Type B pancreatic cell (in vitro differentiated cells): ENCODE results near the gene CDH18. TPM values are rescaled to one million over a fixed set of nuclear protein-coding genes. Genes with fewer than 3 reads are reported as not detected.

Experiments
- DNase-seq: peaks from one replicate; pipeline ENCODE4 v3.0.0; 2021; ENCODE audit warnings: mixed read lengths; ENCODE audit not compliant: unreplicated experiment; ENCODE audit errors: extremely low spot score
- H3K27ac Mint-ChIP-seq: 2 replicates; pipeline ENCODE4 v1.8.0; 2021; ENCODE audit warnings: mild to moderate bottlenecking, mixed read lengths
- H3K27me3 Mint-ChIP-seq: 2 replicates; pipeline ENCODE4 v1.8.0; 2021; ENCODE audit warnings: mixed read lengths
- H3K36me3 Mint-ChIP-seq: 2 replicates; pipeline ENCODE4 v1.8.0; 2021; ENCODE audit warnings: mixed read lengths
- H3K4me1 Mint-ChIP-seq: one replicate; pipeline ENCODE4 v1.8.0; 2021; ENCODE audit warnings: mixed read lengths; ENCODE audit not compliant: unreplicated experiment
- H3K4me3 Mint-ChIP-seq: 2 replicates; pipeline ENCODE4 v1.8.0; 2021; ENCODE audit warnings: mild to moderate bottlenecking, mixed read lengths
- H3K9me3 Mint-ChIP-seq: 2 replicates; pipeline ENCODE4 v1.8.0; 2021; ENCODE audit warnings: mixed read lengths
- total RNA-seq: library from RNA; stranded (reverse); gene quantifications from 2 replicates; pipeline ENCODE4 v1.2.1, GENCODE V29; 2021; ENCODE audit warnings: low replicate concordance
- TF ChIP-seq, protein P1 (sequence below): fragments of 200-600 bp; sonication (generic); conservative IDR thresholded peaks from 2 replicates; pipeline ENCODE4 v1.5.0; 2021; ENCODE audit warnings: antibody characterized with exemption, mild to moderate bottlenecking

CDH18 gene
- total RNA-seq, 1 donor from 2014 or later = 20.2 TPM

DNA sequence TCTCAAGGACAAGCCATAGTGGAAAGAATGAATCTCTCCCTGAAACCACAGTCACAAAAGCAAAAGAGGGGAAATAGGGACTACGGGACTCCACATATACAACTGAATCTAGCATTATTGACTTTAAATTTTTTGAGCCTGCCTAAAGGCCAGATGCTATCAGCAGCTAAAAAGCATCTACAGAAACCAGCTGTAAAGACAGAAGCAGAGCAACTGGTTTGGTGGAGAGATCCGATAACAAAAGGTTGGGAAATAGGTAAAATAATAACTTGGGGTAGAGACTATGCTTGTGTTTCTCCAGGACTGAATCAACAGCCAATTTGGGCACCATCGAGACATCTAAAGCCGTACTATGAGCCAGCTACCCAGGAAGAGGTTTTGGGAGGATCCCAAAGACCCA lies 281.2 kb downstream of the CDH18 start:
- no peaks in the 10 kb centered on the region for H3K4me1 Mint-ChIP-seq

DNA sequence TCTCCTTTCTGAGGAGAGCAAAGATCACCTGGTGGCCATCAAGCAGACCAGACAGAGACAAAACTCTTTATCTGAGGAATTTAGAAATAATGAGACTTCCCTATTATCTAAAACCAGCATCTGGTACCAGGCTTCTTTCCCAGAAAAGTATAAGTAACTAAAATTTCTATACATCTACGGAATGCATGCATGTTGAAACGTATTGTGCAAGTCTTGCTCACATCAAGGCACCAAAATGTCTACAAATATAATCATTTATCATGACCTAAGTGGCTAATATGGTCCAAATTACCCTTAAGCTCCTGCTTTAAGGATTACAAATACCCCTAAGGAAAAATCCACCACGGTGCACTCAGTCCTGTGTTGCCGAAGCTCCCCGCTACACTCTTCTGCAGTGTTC lies 286.3 kb downstream of the CDH18 start:
- TF ChIP-seq, protein P1, sequence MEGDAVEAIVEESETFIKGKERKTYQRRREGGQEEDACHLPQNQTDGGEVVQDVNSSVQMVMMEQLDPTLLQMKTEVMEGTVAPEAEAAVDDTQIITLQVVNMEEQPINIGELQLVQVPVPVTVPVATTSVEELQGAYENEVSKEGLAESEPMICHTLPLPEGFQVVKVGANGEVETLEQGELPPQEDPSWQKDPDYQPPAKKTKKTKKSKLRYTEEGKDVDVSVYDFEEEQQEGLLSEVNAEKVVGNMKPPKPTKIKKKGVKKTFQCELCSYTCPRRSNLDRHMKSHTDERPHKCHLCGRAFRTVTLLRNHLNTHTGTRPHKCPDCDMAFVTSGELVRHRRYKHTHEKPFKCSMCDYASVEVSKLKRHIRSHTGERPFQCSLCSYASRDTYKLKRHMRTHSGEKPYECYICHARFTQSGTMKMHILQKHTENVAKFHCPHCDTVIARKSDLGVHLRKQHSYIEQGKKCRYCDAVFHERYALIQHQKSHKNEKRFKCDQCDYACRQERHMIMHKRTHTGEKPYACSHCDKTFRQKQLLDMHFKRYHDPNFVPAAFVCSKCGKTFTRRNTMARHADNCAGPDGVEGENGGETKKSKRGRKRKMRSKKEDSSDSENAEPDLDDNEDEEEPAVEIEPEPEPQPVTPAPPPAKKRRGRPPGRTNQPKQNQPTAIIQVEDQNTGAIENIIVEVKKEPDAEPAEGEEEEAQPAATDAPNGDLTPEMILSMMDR = no peak
- Mint-ChIP-seq H3K4me3 (no peak overlapping the region), H3K27me3 (no peaks in the 10 kb centered on the region), H3K36me3 (no peaks in the 10 kb centered on the region), H3K9me3 (no peaks in the 10 kb centered on the region), H3K27ac (no peak overlapping the region), H3K4me1 (no peaks in the 10 kb centered on the region)
- DNase-seq = no peak

More for the DNA sequence above, 281.2 kb downstream of the CDH18 start:
- Mint-ChIP-seq H3K9me3 (no peaks in the 10 kb centered on the region), H3K36me3 (no peaks in the 10 kb centered on the region), H3K4me3 (no peak overlapping the region), H3K27me3 (no peaks in the 10 kb centered on the region), H3K27ac (no peak overlapping the region)
- TF ChIP-seq, protein P1 = no peak
- DNase-seq = no peak

DNA sequence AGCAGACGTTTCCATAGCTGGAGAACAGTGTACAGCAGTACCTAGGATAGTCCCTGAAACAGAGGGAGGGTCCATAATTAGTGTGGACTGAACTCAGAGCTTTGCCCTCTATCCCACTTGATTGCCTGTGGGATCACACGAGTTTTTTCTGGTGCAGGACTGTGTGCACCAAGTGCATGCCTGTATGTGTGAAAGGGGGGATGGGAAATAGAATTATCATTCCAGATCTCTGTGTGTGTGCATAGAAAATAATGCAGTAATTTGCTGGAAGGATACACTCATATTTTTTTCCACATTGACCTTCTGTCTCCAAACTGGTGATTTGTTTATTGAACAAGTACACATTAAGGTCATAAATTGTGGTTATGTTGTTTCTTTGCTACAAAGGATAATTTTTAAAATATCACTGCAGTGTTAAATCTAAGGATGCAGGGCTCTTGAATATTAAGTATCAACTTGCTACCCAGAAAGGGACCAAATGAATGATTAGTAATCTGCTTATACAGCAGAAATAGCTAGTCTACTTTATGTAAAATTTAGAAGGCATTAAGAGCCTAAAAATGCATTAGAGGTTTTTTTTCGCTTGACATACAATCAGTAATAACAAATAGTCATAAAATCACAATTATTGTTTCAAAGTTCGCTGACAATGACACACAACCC lies 292.9 kb downstream of the CDH18 start:
- H3K4me3 Mint-ChIP-seq = no peak overlapping the region
- H3K27me3 Mint-ChIP-seq = no peaks in the 10 kb centered on the region
- no peaks in the 10 kb centered on the region for H3K9me3 Mint-ChIP-seq
- TF ChIP-seq, protein P1 = no peak
- no peaks in the 10 kb centered on the region for H3K36me3 Mint-ChIP-seq
- H3K4me1 Mint-ChIP-seq = no peaks in the 10 kb centered on the region
- DNase-seq = no peak
- no peak overlapping the region for H3K27ac Mint-ChIP-seq

DNA sequence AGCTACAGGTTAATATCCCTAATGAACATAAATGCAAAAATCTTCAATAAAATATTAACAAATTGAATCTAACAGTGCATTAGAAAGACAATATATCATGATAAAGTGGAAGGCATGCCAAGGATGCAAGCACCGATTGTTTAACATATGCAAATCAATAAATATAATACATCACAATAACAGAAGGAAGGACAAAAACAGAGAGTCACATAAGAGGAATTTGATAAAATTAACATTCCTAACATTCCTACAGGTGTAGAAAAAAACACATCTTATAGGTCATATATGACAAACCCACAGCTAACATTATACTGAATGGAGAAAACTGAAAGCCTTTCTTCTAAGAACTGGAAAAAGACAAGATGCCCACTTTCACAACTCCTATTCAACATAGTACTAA lies 297.0 kb downstream of the CDH18 start:
- TF ChIP-seq, protein P1 = no peak
- Mint-ChIP-seq H3K4me1 (no peaks in the 10 kb centered on the region), H3K27me3 (no peaks in the 10 kb centered on the region), H3K27ac (no peak overlapping the region), H3K36me3 (no peaks in the 10 kb centered on the region), H3K9me3 (no peaks in the 10 kb centered on the region), H3K4me3 (no peak overlapping the region)
- no peak for DNase-seq

DNA sequence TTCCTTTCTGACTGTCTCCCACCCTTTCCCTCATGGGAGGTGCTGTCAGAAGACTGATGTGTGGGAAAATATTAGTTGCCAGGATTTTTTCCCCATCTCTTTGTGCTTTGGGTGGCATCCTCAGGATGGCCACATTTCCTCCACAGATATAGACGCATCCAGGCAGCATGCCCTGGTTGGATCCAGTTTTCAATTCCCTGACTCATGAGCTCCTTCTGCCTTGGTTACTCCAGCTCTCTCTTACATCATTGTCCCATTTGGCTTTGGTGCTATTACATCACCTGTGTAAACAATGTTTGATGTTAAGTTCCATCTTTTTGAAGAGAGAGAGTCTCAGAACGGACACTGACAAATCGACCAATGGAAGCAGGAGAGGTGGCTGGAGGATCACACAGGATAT lies 302.5 kb downstream of the CDH18 start:
- Mint-ChIP-seq H3K9me3 (no peaks in the 10 kb centered on the region), H3K36me3 (no peaks in the 10 kb centered on the region), H3K4me1 (no peaks in the 10 kb centered on the region), H3K4me3 (no peak overlapping the region), H3K27ac (no peak overlapping the region), H3K27me3 (no peaks in the 10 kb centered on the region)
- TF ChIP-seq, protein P1 = no peak
- no peak for DNase-seq
